IMR-90 (cell line): ENCODE measurements around the gene IZUMO2. TPM values are rescaled to one million over a fixed set of nuclear protein-coding genes. Genes with fewer than 3 reads are reported as not detected.
"Not testable (repeated sequence)": the region's sequence is repeated elsewhere in the genome, so short reads cannot be mapped to it uniquely, and the experiment has no call there.

Experiments
- ATAC-seq: fragments of 200-7000 bp; cut with Tn5 transposase; 2 replicates; pipeline ENCODE4 v1.9.1; 2020; ENCODE audit warnings: low read depth, mild to moderate bottlenecking, moderate library complexity
- BruUV-seq: library from RNA; stranded (reverse); fragments of 400-500 nt; replicated peaks from 2 replicates; lab custom pipeline; 2021; lab: Mats Ljungman, UMichigan
- CTCF ChIA-PET: fragments of 300-600 bp; formaldehyde crosslinking; extraction: SDS; loops from one replicate; lab custom pipeline; 2021; ENCODE audit warnings: antibody characterized with exemption; lab: Yijun Ruan, JAX
- POLR2A ChIA-PET: fragments of 300-600 bp; sonication (Branson Sonifier 250); formaldehyde crosslinking; loops from one replicate; lab custom pipeline; 2022; ENCODE audit warnings: antibody characterized with exemption; ENCODE audit not compliant: unreplicated experiment; lab: Charles Lee
- DNase-seq: peaks from one replicate; pipeline ENCODE4 v3.0.0; 2013
- H2AFZ ChIP-seq: replicated peaks from 2 replicates; pipeline ENCODE3; 2013; ENCODE audit warnings: low read length, mild to moderate bottlenecking; ENCODE audit not compliant: poor library complexity
- H2AK5ac ChIP-seq: 2 replicates; pipeline ENCODE4 v1.6.1; 2013; ENCODE audit warnings: low read depth, low read length, inconsistent platforms
- H2AK9ac ChIP-seq: replicated peaks from 2 replicates; pipeline ENCODE3; 2013; ENCODE audit warnings: mild to moderate bottlenecking, low read depth, low read length, moderate library complexity; ENCODE audit not compliant: poor library complexity
- H2BK120ac ChIP-seq: 2 replicates; pipeline ENCODE4 v1.6.1; 2013; ENCODE audit warnings: low read depth, low read length, inconsistent platforms
- H2BK15ac ChIP-seq: 3 replicates; pipeline ENCODE4 v1.6.1; 2013; ENCODE audit warnings: low read depth, low read length, inconsistent platforms
- H2BK20ac ChIP-seq: 2 replicates; pipeline ENCODE4 v1.6.1; 2013; ENCODE audit warnings: low read depth, mild to moderate bottlenecking, inconsistent platforms, low read length, moderate library complexity
- H2BK5ac ChIP-seq: 2 replicates; pipeline ENCODE4 v1.6.1; 2013; ENCODE audit warnings: mild to moderate bottlenecking, low read depth, low read length, inconsistent platforms; ENCODE audit not compliant: poor library complexity, severe bottlenecking
- H3K14ac ChIP-seq: replicated peaks from 2 replicates; pipeline ENCODE4 v1.6.1; 2013; ENCODE audit warnings: low read depth, low read length, inconsistent platforms
- H3K18ac ChIP-seq: 2 replicates; pipeline ENCODE4 v1.6.1; 2013; ENCODE audit warnings: low read depth, low read length, control low read depth
- H3K23ac ChIP-seq: 2 replicates; pipeline ENCODE4 v1.6.1; 2013; ENCODE audit warnings: low read depth, low read length, inconsistent platforms
- H3K27ac ChIP-seq: 2 replicates; pipeline ENCODE4 v1.5.1; 2013; ENCODE audit warnings: mild to moderate bottlenecking, control low read depth, low read length; ENCODE audit not compliant: insufficient read depth
- H3K27me3 ChIP-seq: 2 replicates; pipeline ENCODE4 v1.6.1; 2013; ENCODE audit warnings: low read length; ENCODE audit not compliant: control insufficient read depth, insufficient read depth
- H3K36me3 ChIP-seq: 2 replicates; pipeline ENCODE4 v1.6.1; 2013; ENCODE audit warnings: low read length, mixed read lengths; ENCODE audit not compliant: control insufficient read depth, insufficient read depth
- H3K4ac ChIP-seq: 2 replicates; pipeline ENCODE4 v1.6.1; 2013; ENCODE audit warnings: low read depth, low read length, inconsistent platforms
- H3K4me1 ChIP-seq: 2 replicates; pipeline ENCODE4 v1.6.1; 2013; ENCODE audit warnings: low read length, mixed read lengths; ENCODE audit not compliant: control insufficient read depth, insufficient read depth
- H3K4me2 ChIP-seq: 2 replicates; pipeline ENCODE4 v1.6.1; 2013; ENCODE audit warnings: low read depth, mild to moderate bottlenecking, control low read depth, low read length, moderate library complexity
- H3K4me3 ChIP-seq: 2 replicates; pipeline ENCODE4 v1.5.1; 2013; ENCODE audit warnings: low read depth, mild to moderate bottlenecking, control low read depth, low read length, moderate library complexity; ENCODE audit not compliant: insufficient read depth
- H3K56ac ChIP-seq: 2 replicates; pipeline ENCODE4 v1.6.1; 2013; ENCODE audit warnings: low read length, inconsistent platforms; ENCODE audit not compliant: insufficient read depth; ENCODE audit errors: extremely low read depth
- H3K79me1 ChIP-seq, 2 experiments: 2 replicates each; pipeline ENCODE4 v1.6.1; 2013; ENCODE audit warnings: low read length in 2 of 2, inconsistent platforms in 1 of 2, low read depth in 1 of 2
- H3K9ac ChIP-seq: 2 replicates; pipeline ENCODE4 v1.6.1; 2013; ENCODE audit warnings: low read depth, low read length, control low read depth
- H3K9me1 ChIP-seq: 2 replicates; pipeline ENCODE4 v1.6.1; 2013; ENCODE audit warnings: low read length, inconsistent platforms; ENCODE audit not compliant: insufficient read depth
- H3K9me3 ChIP-seq: 2 replicates; pipeline ENCODE4 v1.6.1; 2013; ENCODE audit warnings: low read length; ENCODE audit not compliant: control insufficient read depth, insufficient read depth
- H4K20me1 ChIP-seq: 2 replicates; pipeline ENCODE4 v1.6.1; 2013; ENCODE audit warnings: low read length, inconsistent platforms; ENCODE audit not compliant: insufficient read depth
- H4K5ac ChIP-seq: 2 replicates; pipeline ENCODE4 v1.6.1; 2013; ENCODE audit warnings: mild to moderate bottlenecking, low read depth, low read length, control low read depth
- H4K8ac ChIP-seq, 2 experiments: 2 replicates each; pipeline ENCODE4 v1.6.1; 2013; ENCODE audit warnings: low read depth in 2 of 2, low read length in 2 of 2, control low read depth in 1 of 2, inconsistent platforms in 1 of 2
- H4K91ac ChIP-seq: 2 replicates; pipeline ENCODE4 v1.6.1; 2013; ENCODE audit warnings: low read depth, low read length, inconsistent platforms; ENCODE audit not compliant: insufficient read depth
- MAZ ChIP-seq: IDR thresholded peaks from 2 replicates; pipeline ENCODE4 v1.6.1; 2012; ENCODE audit warnings: low read depth, mild to moderate bottlenecking, low read length, improper control_type of control experiment, moderate library complexity, borderline replicate concordance
- RAD21 ChIP-seq: IDR thresholded peaks from 2 replicates; pipeline ENCODE4 v1.6.1; 2012; ENCODE audit warnings: low read length, improper control_type of control experiment
- RCOR1 ChIP-seq: IDR thresholded peaks from 2 replicates; pipeline ENCODE4 v1.6.1; 2012; ENCODE audit warnings: mild to moderate bottlenecking, low read length, improper control_type of control experiment; ENCODE audit not compliant: insufficient replicate concordance
- WGBS, 2 experiments: methylation state at CpG; one replicate each; pipeline versions ENCODE4 v1.1.5 to v1.1.7; 2013; ENCODE audit warnings: missing lambda C conversion rate in 2 of 2; ENCODE audit not compliant: insufficient read length in 1 of 2; ENCODE audit errors: extremely low coverage in 2 of 2; 5-methylcytosine and 5-hydroxymethylcytosine counted together
- dilution Hi-C: fragments of 300-500 bp; cut with HindIII; formaldehyde crosslinking; loops from one replicate; pipeline ENCODE4 v1.14.3; 2018; ENCODE audit warnings: low sequenced_read_pairs; ENCODE audit not compliant: unreplicated experiment
- in situ Hi-C: fragments of 300-500 bp; cut with MboI; formaldehyde crosslinking; loops from 3 replicates; pipeline ENCODE4 v1.14.3; 2019; ENCODE audit warnings: low sequenced_read_pairs, inconsistent platforms, mixed read lengths
- intact Hi-C: fragments of 100-400 bp; cut with micrococcal nuclease; formaldehyde crosslinking; loops from 2 replicates; pipeline ENCODE4 v1.10.0; 2022
- polyA plus RNA-seq, 3 experiments: library from polyadenylated mRNA; depleted of rRNA; stranded (reverse); fragments of >200 nt; gene quantifications; 2 replicates each; pipeline ENCODE4 v1.2.3, GENCODE V29; 2012; ENCODE audit warnings: low replicate concordance in 1 of 3
- total RNA-seq: library from RNA; depleted of rRNA; stranded (reverse); fragments of >200 nt; gene quantifications from 2 replicates; pipeline ENCODE4 v1.2.3, GENCODE V29; 2012
- TF ChIP-seq, protein P1 (sequence below): conservative IDR thresholded peaks from 2 replicates; pipeline ENCODE4 v1.5.1; 2012; ENCODE audit warnings: mild to moderate bottlenecking, low read depth, low read length, improper control_type of control experiment

Gene IZUMO2
- total and polyA plus RNA-seq, 2 of the 4 experiments (the other 2 are of a cell fraction): not detected

DNA sequence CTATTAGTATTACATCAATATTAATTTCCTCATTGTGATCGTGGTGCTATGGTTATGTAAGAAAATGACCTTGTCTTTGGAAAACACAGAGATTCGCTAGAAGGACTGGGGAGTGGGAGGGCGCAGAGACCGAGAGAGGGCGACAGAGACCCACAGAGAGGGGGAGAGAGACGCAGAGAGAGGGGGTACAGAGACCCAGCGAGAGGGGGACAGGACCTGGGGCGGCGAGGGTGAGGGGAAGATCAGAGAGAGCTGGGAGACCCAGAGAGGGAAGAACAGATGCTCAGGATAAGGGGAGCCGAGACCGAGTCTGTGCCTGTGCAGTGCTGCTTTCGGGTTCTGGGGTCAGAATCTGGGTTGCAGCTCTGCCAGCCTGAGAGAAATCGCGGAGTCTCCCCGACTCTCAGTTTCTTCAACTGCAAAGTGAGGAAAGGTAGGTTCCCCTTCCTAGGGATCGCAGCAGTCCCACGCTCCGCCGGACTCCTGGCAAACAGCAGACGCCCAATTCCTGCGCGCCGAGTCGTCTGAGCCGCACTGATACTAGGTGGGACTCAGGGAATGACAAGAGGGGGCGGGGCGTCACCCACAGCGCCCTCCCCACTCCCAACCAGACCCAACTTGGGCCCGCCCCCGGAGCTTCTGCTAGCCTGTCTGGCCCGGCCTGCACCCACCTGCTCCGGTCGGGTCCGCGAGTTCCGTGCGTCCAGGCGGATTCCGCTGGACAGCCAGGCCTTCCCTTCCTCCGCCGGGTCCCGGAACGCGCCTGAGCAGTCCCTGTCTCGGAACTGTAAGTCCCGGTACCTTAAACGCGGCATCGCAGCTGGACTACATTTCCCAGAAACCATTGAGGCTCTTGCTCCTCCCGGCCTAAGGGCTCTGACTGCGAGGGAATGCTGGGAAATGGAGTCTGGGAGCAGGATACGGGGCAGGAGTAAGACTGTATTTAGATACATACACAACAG lies 15.3 kb downstream of the IZUMO2 start:
- ChIA-PET POLR2A (no interaction called here), CTCF (interaction anchor here (0.6 to 1.3 kb wide), 5 partner anchors 12 to 571 kb away, joined by 3 to 4 read pairs (median 3); no protein-coding TSS in a partner anchor)
- no peak overlapping the region for H3K23ac ChIP-seq
- in situ Hi-C loops: loop anchor here (10.0 kb wide), 1 partner anchor 213 kb away; no protein-coding TSS in a partner anchor
- H3K4me1 ChIP-seq: no peaks in the 10 kb centered on the region
- no peak overlapping the region; a peak in 1 of 4 replicates for H4K8ac ChIP-seq
- H3K9me1 ChIP-seq: no peaks in the 10 kb centered on the region
- H3K4me3 ChIP-seq: peak overlapping the region; percentile 58
- no peak overlapping the region for H3K4ac ChIP-seq
- no peak overlapping the region for H3K18ac ChIP-seq
- no peak overlapping the region for H2BK120ac ChIP-seq
- H3K14ac ChIP-seq: no peak overlapping the region
- H3K27me3 ChIP-seq: no peaks in the 10 kb centered on the region
- H4K20me1 ChIP-seq: no peaks in the 10 kb centered on the region
- no peak overlapping the region for H2AK9ac ChIP-seq
- no peak overlapping the region for H2BK5ac ChIP-seq
- dilution Hi-C loops: no loop called here
- no peaks in the 10 kb centered on the region for H3K9me3 ChIP-seq
- intact Hi-C loops: no loop called here
- ATAC-seq (peak; percentile 98), DNase-seq (peak; percentile 92)
- no TSS peak for BruUV-seq
- H3K36me3 ChIP-seq: no peaks in the 10 kb centered on the region
- H2BK20ac ChIP-seq: no peak overlapping the region
- no peak for TF ChIP-seq RCOR1
- TF ChIP-seq MAZ: peak; percentile 15; the same call in 1 of the 2 replicates
- TF ChIP-seq, protein P1, sequence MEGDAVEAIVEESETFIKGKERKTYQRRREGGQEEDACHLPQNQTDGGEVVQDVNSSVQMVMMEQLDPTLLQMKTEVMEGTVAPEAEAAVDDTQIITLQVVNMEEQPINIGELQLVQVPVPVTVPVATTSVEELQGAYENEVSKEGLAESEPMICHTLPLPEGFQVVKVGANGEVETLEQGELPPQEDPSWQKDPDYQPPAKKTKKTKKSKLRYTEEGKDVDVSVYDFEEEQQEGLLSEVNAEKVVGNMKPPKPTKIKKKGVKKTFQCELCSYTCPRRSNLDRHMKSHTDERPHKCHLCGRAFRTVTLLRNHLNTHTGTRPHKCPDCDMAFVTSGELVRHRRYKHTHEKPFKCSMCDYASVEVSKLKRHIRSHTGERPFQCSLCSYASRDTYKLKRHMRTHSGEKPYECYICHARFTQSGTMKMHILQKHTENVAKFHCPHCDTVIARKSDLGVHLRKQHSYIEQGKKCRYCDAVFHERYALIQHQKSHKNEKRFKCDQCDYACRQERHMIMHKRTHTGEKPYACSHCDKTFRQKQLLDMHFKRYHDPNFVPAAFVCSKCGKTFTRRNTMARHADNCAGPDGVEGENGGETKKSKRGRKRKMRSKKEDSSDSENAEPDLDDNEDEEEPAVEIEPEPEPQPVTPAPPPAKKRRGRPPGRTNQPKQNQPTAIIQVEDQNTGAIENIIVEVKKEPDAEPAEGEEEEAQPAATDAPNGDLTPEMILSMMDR: peak; percentile 38
- peak; percentile 30; the same call in 1 of the 2 replicates for TF ChIP-seq RAD21
- no peak overlapping the region for H3K56ac ChIP-seq
- peak overlapping the region; percentile 79 for H3K4me2 ChIP-seq
- no peak overlapping the region for H3K27ac ChIP-seq
- H3K79me1 ChIP-seq: no peaks in the 10 kb centered on the region
- H2AFZ ChIP-seq: peak overlapping the region; percentile 87
- no peak overlapping the region for H4K91ac ChIP-seq
- H2BK15ac ChIP-seq: no peak overlapping the region
- H2AK5ac ChIP-seq: no peak overlapping the region
- 2% methylated on average over 10 of the region's 52 CpGs; no CpG with 5 or more reads in 1 of the 2 experiments for WGBS, 2 experiments
- H3K9ac ChIP-seq: peak overlapping the region; percentile 55
- H4K5ac ChIP-seq: no peak overlapping the region

DNA sequence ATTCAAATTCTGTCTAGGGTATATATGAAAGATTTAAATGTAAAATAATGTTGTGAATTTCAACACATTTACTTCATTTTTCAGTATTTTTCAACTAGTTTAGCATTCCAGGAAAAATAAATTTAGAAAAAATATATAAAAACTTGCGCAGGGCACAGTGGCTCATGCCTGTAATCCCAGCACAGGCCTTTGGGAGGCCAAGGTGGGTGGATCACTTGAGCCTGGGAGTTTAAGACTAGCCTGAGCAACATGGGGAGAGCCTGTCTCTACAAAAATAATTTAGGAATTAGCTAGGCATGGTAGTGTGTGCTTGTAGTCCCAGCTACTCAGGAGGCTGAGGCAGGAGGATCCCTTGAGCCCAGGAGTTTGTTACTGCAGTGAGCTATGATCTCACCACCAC lies 21.2 kb downstream of the IZUMO2 start:
- H3K4me1 ChIP-seq, H3K36me3 ChIP-seq, H3K56ac ChIP-seq, ATAC-seq, H3K4ac ChIP-seq, CTCF ChIA-PET, H2AFZ ChIP-seq, H4K8ac ChIP-seq, H2AK9ac ChIP-seq, H3K9me1 ChIP-seq, H3K18ac ChIP-seq, H3K9ac ChIP-seq, H3K23ac ChIP-seq, H3K27me3 ChIP-seq, H3K4me2 ChIP-seq, H2BK15ac ChIP-seq, H2BK120ac ChIP-seq, dilution Hi-C loops, H3K4me3 ChIP-seq, H4K91ac ChIP-seq, H3K9me3 ChIP-seq, H3K27ac ChIP-seq, H2BK20ac ChIP-seq, BruUV-seq, H4K5ac ChIP-seq, H3K79me1 ChIP-seq, intact Hi-C loops, H3K14ac ChIP-seq, H4K20me1 ChIP-seq, POLR2A ChIA-PET, H2BK5ac ChIP-seq, DNase-seq, H2AK5ac ChIP-seq: not testable (repeated sequence)
- no CpG with 5 or more reads among the region's 1 CpG for WGBS, 2 experiments
- in situ Hi-C loops: loop anchor here (10.0 kb wide), 1 partner anchor 207 kb away; no protein-coding TSS in a partner anchor
